Activated CD4-positive, alpha-beta T cell treated with anti-CD3 and anti-CD28 coated beads, Interleukin-2, Interleukin-6, amounts not matched to agents 100 ng/mL and 50 ng/mL, durations not matched to agents 16 hours and 8 hours (primary cell): ENCODE measurements around the gene LRFN4.
A peak's percentile ranks its signal among the peaks of the same experiment; 100 is the strongest.

Experiments
- DNase-seq: peaks from one replicate; pipeline ENCODE4 v3.0.0-alpha.2; 2020

Gene LRFN4

GRCh38 chr11:66858939-66859685 is 2.2 kb downstream of the LRFN4 start:
- DNase-seq, result no peak

DNA sequence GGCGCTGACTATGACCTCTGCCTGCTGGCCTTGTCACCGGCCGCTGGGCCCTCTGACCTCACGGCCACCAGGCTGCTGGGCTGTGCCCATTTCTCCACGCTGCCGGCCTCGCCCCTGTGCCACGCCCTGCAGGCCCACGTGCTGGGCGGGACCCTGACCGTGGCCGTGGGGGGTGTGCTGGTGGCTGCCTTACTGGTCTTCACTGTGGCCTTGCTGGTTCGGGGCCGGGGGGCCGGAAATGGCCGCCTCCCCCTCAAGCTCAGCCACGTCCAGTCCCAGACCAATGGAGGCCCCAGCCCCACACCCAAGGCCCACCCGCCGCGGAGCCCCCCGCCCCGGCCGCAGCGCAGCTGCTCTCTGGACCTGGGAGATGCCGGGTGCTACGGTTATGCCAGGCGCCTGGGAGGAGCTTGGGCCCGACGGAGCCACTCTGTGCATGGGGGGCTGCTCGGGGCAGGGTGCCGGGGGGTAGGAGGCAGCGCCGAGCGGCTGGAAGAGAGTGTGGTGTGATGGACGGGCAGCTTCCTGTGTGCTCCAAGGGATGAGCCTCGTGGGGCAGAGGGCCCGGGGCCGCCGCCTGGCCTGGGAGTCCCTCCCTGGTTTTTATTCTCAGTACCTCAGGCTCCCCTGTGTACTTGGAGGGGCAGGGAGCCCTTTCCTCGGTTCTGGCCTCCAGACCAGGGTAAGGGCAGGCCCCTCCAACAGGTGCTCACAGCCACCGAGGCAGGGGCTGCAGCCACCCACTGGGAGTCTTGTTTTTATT is 3.0 kb downstream of the LRFN4 start:
- no peak for DNase-seq

- DNase-seq, result no peak
Observed at GRCh38 chr11:66860449-66860831, 3.6 kb downstream of the LRFN4 start.

GRCh38 chr11:66861038-66861773 is 4.3 kb downstream of the LRFN4 start:
- DNase-seq, result no peak

GRCh38 chr11:66861774-66862558 is 5.1 kb downstream of the LRFN4 start:
- no peak for DNase-seq

GRCh38 chr11:66862559-66863037 is 5.7 kb downstream of the LRFN4 start:
- no peak for DNase-seq

GRCh38 chr11:66863428-66864125 is 6.7 kb downstream of the LRFN4 start:
- no peak for DNase-seq

- no peak for DNase-seq
Observed at GRCh38 chr11:66864172-66864901, 7.5 kb downstream of the LRFN4 start.

DNA sequence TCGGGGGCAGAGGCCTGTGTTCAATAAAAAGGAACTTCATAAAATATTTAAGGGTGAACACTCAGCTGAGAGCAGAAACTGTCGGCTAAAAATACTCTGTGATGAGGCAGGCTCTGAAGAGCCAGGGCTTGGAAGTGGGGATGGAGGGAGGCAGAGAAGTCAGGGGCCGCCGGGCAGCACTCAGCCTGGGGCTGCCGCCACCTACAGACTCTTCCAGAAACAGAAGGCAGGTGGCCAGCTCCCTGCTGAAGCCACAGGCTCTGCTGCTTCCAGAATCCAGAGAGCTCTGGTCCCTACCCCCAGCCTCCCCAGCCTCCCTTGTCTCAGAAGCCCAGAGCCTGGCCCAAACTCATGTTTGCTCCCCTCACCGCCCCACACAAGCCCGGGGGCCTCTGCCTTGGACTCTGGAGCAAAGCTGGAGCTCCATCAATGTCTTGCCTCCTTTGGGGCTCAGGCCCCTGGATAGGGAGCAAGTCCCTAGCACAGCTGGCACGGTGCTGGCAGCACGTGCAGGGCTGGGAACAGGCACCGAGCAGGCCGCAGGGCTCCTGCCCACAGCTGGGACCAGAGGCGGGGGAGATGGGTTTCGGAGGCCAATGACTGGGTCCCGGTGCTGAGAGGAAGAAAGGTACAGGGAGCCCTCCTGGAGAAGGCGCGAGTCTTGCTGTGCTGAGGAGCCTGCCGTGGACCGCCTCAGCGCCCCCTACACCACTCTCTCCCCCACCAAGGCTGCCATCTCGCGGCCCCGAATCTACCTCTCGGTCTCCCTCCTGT is 8.2 kb downstream of the LRFN4 start:
- DNase-seq, result no peak

DNA sequence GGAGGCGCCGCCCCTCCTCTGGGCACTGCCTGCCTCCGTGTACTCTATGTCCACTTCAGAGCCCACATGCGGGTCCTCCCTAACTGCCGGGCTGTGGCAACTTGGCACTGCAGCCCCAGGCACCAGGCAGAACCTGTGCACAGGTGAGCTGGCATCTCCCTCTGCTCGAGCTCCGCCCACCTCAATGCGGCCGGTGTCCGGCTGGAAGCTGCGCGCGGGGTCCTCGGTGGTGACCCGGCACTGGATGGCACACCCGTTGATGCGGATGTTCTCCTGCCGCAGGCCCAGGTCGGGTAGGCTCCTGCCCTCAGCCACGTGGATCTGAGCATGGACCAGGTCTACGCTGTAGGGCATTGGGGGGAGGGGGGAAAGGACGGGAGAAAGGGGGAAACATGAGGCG is 9.1 kb downstream of the LRFN4 start:
- no peak for DNase-seq

GRCh38 chr11:66866511-66866986 is 9.7 kb downstream of the LRFN4 start:
- DNase-seq, result no peak

- no peak for DNase-seq
Observed at GRCh38 chr11:66867425-66868040, 10.7 kb downstream of the LRFN4 start.

GRCh38 chr11:66868082-66868725 is 11.3 kb downstream of the LRFN4 start:
- no peak for DNase-seq

DNA sequence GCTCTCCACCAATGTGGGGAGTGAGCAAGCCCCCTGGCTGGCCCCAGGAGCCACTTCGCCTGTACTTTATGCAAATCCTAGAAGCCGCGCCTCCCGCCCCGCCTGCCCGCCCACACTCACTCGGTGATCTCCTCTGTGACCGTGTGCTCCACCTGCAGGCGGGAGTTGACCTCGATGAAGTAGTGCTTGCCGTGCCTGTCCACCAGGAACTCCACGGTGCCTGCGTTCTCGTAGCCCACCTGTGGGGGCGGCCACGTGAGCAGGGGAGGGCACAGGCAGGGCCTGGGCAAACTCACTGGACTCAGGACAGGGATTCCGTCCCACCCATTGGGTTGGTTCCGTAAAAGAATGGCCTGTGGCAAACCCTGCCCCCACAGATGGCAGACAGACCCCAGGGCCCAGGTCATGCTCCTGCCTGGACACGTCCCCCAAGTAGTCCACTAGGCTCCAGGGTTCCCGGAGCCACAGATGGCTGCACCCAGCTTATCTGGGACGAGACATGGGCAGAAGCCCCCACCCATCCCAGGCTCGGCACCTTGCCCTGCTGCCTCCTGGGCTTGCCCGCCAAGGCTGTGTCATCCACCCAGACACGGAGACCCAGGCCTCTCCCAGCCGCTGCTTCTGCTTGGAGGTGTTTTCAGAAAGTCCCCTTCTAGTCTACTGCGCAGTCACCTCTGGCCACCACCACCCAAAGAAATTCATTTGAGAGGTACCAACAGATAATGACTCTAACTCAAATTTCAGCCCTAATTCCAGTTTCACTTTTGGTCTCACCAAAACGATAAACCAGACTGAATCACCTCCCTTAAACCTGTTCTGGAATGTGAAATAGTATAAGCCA is 12.1 kb downstream of the LRFN4 start:
- peak; percentile 85 for DNase-seq

DNA sequence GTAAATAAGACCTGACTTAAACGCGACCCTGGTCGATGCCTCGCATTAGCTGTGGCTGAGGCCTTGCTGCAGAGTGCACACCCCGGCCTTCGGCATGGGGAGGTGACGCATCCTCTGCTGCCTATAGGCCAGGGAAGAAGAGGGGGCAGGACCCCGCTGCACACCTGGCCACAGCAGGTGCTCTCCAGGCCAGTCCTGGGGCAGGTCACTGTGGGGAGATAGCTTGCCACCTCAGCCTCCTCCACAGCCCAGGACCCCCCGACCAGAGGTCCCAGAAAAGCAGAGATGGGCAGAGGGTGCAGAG is 12.7 kb downstream of the LRFN4 start:
- no peak for DNase-seq

DNA sequence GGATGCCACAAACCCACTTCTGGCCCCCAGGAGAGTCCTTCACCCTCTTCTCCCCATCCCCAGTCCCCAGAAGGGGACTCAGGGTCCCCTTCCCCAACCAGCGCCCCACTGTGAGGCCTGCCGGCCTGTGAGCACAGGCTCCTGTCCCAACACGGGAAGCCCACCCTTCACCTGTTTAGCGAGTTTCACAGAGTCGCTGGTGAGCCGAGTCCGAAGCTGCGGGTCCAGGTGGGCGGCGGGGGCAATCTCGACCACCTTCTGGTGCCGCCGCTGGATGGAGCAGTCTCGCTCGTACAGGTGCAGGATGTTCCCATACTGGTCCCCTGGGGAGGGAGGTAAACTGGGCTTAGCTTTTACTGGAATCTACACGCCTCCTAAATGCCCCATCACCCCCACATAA is 13.3 kb downstream of the LRFN4 start:
- DNase-seq, result no peak

DNA sequence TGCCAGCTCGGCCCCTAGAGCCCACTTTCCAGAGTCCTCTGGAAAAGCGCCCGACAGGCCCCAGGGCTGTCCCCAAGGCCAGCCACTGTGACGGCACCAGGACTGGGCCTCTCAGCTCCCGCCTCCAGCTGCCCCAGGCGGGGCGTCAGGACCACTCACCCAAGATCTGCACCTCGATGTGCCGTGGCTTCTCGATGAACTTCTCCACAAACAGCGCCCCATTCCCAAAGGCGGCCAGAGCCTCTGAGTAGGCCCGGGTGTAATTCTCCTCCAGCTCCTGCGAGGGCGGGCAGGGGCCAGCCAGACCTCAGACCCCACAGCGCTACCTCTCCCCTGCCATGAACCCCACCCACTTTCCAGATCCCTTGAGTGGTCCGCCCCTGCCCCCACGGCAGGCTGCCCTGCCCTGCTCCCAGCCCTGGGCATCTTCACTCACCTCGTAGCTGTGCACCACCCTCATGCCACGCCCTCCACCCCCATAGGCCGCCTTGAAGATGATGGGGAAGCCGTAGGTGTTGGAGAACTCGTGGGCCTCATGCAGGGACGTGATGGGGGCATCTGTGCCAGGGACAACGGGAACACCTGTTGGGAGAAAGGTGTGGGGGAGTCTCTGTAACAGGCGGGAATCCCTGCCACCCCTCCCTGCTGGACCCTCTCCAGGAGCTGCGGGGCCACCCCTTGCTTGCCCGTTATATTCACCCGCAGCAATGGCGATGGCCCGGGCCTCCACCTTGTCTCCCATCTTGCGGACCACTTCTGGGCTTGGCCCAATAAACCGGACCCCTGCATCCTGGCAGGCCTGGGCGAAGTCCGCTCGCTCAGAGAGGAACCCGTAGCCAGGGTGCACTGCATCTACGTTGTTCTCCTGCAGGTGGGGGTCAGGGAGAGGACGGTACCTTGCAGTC is 14.0 kb downstream of the LRFN4 start:
- DNase-seq, result no peak

DNA sequence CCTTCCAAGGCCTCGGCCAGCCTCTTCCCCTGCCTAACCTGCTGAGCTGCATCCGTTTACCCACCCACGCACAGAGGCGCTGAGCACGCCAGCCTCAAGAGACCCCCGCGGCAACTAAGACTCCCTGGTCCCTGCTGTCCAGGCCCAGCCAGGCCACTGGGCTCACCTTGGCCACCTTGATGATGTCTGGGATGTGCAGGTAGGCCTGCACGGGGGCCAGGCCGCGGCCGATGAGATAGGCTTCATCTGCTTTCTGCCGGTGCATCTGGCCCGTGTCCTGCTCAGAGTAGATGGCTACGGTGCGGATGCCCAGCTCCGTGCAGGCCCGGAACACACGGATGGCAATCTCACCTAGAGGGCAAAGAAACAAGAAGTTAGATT is 14.6 kb downstream of the LRFN4 start:
- no peak for DNase-seq
